Subcutaneous abdominal adipose tissue (tissue), 5 donors: Measurements from ENCODE around the gene BAD.

Experiments
- H3K27ac ChIP-seq: one replicate; pipeline ENCODE4 v1.7.0; 2013; ENCODE audit warnings: low read depth, mild to moderate bottlenecking, inconsistent platforms, low read length, moderate library complexity
- H3K27me3 ChIP-seq, 5 donors: one replicate each; pipeline ENCODE4 v1.7.0; 2013; ENCODE audit warnings: low read length in 5 of 5, inconsistent platforms in 1 of 5; ENCODE audit not compliant: control insufficient read depth in 5 of 5, insufficient read depth in 4 of 5
- H3K36me3 ChIP-seq, 5 donors: one replicate each; pipeline ENCODE4 v1.7.0; 2013; ENCODE audit warnings: low read length in 5 of 5; ENCODE audit not compliant: control insufficient read depth in 5 of 5, insufficient read depth in 5 of 5
- H3K4me1 ChIP-seq, 5 donors: one replicate each; pipeline ENCODE4 v1.7.0; 2013; ENCODE audit warnings: low read length in 5 of 5, mild to moderate bottlenecking in 3 of 5, moderate library complexity in 1 of 5; ENCODE audit not compliant: control insufficient read depth in 5 of 5, insufficient read depth in 5 of 5
- H3K4me3 ChIP-seq, 5 donors: one replicate each; pipeline ENCODE4 v1.7.0; 2013; ENCODE audit warnings: low read length in 5 of 5, low read depth in 1 of 5
- H3K9ac ChIP-seq, 5 donors: one replicate each; pipeline ENCODE4 v1.7.0; 2013; ENCODE audit warnings: low read length in 5 of 5, mild to moderate bottlenecking in 4 of 5, moderate library complexity in 3 of 5
- H3K9me3 ChIP-seq, 5 donors: one replicate each; pipeline ENCODE4 v1.7.0; 2013; ENCODE audit warnings: low read length in 5 of 5; ENCODE audit not compliant: control insufficient read depth in 5 of 5
- donor health status: healthy.
- donor health status: healthy.
- donor health status: healthy.
- donor health status: healthy.
- donor health status: healthy.

The BAD gene

DNA sequence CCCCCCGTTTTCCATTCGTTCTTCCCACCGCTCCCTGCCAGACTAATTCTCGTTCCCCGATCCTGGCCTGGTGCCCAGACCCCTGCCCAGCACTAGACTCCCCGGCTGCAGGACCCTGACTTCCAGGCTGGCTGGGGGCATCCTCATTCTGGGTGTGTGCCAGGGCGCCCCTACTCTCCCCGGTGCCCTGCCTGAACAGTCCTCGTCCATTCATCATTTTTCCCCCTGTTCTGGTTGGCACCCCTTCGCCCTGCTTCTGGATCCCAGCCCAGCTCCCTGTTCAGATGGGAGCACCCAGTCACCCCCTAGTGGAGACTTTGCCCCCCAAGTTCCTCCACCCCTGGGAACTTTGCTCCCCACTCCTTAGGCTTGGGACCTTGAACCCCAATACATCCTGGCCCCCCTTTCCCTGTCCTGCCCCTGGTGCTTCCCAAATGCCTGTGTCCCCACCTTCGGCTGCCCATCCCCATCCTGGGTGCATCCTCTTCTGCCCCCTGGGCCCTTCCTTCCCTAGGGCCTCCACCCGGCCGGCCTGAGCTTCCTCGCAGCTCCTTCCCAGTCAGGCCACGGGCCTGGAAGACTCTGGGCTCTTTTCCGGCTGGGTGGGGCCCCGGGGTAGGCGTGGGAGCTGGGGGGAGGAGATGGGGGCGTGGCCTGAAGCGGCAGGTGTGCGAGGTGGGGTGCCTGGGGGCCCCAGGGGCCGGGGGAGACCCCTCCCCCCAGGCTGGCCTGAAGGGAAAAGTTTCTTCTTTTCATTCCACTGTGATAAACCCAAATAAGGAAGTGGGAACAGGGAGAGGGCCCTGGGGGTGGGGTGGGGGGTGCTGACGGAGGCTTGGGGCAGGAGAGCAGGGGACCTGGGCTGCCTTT, 32.2 kb downstream of the BAD start:
- Histone ChIP-seq H3K36me3 (peaks cover 0 to 30% (median 26%) of the 10 kb centered on the region in 5 donors), H3K9ac (peak overlapping the region in 4 of 5 donors; percentile 82 to 89 (median 84)), H3K27me3 (no peaks in the 10 kb centered on the region), H3K4me3 (peak overlapping the region; percentile 73 to 80 (median 78)), H3K9me3 (no peaks in the 10 kb centered on the region), H3K27ac (peak overlapping the region; percentile 50), H3K4me1 (peaks cover 0 to 41% (median 39%) of the 10 kb centered on the region in 5 donors)

DNA sequence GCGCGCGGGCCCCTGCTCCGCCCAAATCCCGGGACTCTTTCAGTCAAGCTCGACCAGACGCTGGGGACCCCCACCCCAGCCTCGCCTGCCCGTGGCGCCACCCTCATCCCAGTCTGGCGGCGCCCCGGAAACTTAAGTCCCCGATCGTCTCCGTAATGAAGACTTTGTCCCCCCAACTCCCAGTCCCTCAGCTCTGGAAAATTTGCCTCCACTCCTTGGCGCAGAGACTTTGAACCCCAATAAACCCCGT, 32.8 kb downstream of the BAD start:
- peak overlapping the region; percentile 50 for H3K27ac ChIP-seq
- H3K27me3 ChIP-seq: no peaks in the 10 kb centered on the region
- H3K9ac ChIP-seq: peak overlapping the region in 4 of 5 donors; percentile 82 to 89 (median 84)
- H3K9me3 ChIP-seq: no peaks in the 10 kb centered on the region
- peaks cover 0 to 26% (median 25%) of the 10 kb centered on the region in 5 donors for H3K36me3 ChIP-seq
- peaks cover 2 to 46% (median 43%) of the 10 kb centered on the region in 5 donors for H3K4me1 ChIP-seq
- H3K4me3 ChIP-seq: peak overlapping the region; percentile 73 to 80 (median 78)

DNA sequence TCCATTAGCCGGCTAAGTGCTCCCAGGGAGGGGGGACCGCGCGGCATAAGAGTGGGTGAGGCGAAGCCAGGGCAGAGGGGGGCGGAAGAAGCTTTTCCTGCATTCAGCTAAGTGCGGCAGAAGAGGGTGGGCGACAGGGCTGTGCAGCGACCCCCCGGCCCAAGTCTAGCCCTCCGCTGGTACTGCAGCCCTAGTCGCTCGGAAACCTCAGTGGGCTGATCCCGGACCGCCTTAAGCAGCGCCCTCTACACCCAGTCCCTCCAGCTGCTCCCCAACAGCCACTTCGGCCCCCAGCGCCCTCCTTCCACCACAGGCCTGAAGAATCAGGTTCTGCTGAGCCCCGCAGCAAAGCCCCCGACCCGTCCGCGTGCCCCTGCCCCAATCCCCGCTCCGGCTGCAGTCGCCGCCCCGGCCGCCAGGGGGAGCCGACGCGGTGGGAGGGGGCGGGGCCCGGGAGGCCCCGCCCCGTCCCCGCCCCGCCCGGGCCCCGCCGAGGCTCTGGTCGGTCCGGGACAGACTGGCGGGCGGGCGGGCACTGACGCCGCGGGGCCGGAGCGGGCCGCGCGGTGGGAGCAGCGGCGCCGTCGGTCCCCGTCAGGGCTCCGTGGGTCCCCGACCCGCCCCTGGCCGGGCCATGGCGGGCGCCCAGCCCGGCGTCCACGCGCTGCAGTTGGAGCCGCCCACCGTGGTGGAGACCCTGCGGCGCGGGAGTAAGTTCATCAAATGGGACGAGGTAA, 33.3 kb downstream of the BAD start, which contains the start of gene PLCB3:
Gene PLCB3, plus strand, starts transcription at position 515 of the 737 bp plus-strand sequence. Its CDS starts 120 bp downstream, at position 635.
- Histone ChIP-seq H3K27me3 (no peaks in the 10 kb centered on the region), H3K27ac (peak within 1 kb of the TSS; percentile 50), H3K36me3 (peaks cover 0 to 21% (median 20%) of the 10 kb centered on the region in 5 donors), H3K4me3 (peak within 1 kb of the TSS; percentile 73 to 80 (median 78)), H3K4me1 (peaks cover 2 to 48% (median 44%) of the 10 kb centered on the region in 5 donors), H3K9me3 (no peaks in the 10 kb centered on the region), H3K9ac (peak within 1 kb of the TSS in 4 of 5 donors; percentile 82 to 89 (median 84))

DNA sequence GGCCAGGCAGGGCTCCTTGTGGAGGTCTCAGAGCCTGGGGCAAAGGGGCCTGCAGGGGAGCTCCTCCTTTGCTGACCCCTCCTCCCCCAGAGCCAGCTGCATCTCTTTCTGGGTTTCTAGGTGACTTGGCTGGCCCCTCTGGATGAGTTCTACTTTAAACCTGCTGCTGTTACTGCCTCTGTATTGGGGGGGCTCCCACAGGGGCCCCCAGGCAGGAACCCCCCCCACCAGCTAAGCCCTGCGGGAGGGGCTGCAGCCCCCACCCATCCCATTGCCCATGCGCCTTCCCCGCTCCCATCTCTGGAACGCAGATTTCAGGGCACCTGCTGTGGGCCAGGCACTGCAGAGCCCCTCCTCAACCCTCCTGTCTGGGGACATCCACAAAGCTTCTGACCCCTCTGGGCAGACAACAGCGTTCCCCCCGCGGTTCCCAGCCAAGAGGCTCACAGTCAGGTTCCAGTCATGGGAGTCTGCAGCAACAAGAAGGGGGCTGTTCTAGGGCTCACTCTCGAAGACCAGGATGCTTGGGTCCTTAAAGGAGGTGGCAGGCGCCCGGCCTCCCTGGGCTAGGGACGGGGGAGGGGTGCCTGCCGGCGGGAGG, 34.0 kb downstream of the BAD start:
- Histone ChIP-seq H3K27ac (no peak overlapping the region), H3K4me3 (peak overlapping the region in 4 of 5 donors; percentile 47 to 66 (median 64)), H3K4me1 (peaks cover 2 to 54% (median 51%) of the 10 kb centered on the region in 5 donors), H3K27me3 (no peaks in the 10 kb centered on the region), H3K9me3 (no peaks in the 10 kb centered on the region), H3K9ac (peak overlapping the region in 4 of 5 donors; percentile 16 to 59 (median 48)), H3K36me3 (peaks cover 0 to 15% (median 13%) of the 10 kb centered on the region in 5 donors)

DNA sequence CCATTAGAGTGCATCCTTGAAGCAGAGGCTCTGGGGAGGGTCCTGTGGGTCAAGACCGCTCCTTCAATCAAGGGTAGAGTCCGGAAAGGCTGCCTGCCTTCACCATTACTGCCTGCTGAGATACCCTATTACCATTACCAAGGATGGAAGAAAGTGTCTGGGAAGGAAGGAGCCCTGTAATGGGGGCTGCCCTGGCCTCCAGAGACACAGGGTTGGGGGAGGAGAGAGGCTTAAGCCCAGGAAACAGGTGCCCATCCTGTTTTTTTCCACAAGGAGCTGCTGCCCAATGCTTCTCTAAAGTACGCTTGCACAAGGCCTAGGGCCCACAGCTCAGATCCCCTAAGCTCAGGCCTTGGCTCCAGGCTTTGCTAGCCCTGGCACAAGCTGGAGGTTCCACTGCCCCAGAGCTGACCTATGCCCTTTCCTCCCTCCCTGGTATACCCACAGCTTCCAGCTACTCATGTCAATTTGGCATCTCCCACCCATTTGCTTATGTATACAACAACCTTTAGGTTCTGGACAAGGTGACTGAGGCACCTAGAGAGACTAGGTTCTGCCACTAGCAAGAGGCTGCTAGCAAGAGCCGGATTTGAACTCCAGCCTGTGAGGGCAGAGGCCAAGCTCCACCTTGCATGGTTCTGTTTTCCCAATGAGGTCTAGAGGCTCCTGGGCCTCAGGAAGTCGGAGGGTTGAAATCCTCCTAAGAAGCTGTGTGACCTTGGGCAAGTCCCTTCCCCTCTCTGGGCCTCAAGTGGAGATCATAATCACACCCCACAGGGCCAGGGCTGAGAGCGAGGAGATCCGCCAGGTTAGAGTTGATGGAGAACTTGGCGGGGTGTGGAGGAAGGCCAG, 34.7 kb downstream of the BAD start:
- H3K9me3 ChIP-seq: no peaks in the 10 kb centered on the region
- H3K36me3 ChIP-seq: peaks cover 0 to 8% (median 7%) of the 10 kb centered on the region in 5 donors
- H3K4me3 ChIP-seq: no peak overlapping the region
- H3K27ac ChIP-seq: no peak overlapping the region
- H3K27me3 ChIP-seq: no peaks in the 10 kb centered on the region
- H3K9ac ChIP-seq: peak overlapping the region in 1 of 5 donors; percentile 22
- H3K4me1 ChIP-seq: peaks cover 2 to 62% (median 58%) of the 10 kb centered on the region in 5 donors

DNA sequence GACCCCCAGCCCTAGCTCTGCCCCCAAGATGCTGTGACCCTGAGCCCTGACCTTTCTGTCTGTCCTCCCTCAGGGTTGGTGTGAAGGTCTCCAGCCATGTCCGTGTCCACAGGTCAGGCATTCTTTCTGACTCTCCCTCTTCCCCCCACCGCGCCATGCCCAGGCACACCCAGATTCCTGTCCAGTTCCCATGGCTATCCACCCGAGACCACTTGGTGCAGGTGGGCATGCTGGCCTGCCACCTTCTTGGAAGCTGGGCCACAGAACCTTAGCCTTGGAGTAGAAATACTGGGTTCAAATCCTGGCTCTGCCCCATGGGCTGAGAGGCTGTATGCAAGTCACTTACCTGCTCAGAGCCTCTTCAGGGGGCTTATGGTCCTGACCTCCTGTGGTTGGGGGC, 35.4 kb downstream of the BAD start:
- Histone ChIP-seq H3K27me3 (no peaks in the 10 kb centered on the region), H3K27ac (no peak overlapping the region), H3K4me3 (no peak overlapping the region), H3K9me3 (no peaks in the 10 kb centered on the region), H3K36me3 (peaks cover 0 to 5% (median 3%) of the 10 kb centered on the region in 5 donors), H3K9ac (no peak overlapping the region), H3K4me1 (peaks cover 2 to 64% (median 58%) of the 10 kb centered on the region in 5 donors)

DNA sequence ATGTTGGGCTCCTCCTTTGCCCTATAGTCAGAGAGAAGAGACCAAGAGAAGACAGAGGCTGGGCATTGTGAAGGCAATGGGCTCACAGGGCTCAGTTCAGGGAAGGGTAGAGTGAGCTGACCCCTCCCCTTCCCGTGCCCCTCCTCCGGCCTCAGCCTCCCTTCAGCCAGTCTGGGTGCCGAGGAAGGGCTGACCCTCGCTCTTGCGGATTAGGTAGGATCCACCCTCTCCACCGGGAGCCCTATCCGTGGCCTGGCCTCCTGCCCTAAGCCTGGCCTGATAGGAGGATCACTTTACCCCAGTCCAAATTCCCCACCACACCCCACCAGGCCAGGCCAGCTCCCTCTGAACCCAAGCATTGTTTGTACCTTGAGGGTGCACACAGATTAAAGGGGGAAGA, 35.9 kb downstream of the BAD start:
- no peak overlapping the region for H3K27ac ChIP-seq
- peaks cover 2 to 65% (median 55%) of the 10 kb centered on the region in 5 donors for H3K4me1 ChIP-seq
- H3K27me3 ChIP-seq: no peaks in the 10 kb centered on the region
- no peaks in the 10 kb centered on the region for H3K9me3 ChIP-seq
- H3K4me3 ChIP-seq: no peak overlapping the region
- H3K36me3 ChIP-seq: peaks cover 0 to 7% (median 7%) of the 10 kb centered on the region in 5 donors
- no peak overlapping the region for H3K9ac ChIP-seq

DNA sequence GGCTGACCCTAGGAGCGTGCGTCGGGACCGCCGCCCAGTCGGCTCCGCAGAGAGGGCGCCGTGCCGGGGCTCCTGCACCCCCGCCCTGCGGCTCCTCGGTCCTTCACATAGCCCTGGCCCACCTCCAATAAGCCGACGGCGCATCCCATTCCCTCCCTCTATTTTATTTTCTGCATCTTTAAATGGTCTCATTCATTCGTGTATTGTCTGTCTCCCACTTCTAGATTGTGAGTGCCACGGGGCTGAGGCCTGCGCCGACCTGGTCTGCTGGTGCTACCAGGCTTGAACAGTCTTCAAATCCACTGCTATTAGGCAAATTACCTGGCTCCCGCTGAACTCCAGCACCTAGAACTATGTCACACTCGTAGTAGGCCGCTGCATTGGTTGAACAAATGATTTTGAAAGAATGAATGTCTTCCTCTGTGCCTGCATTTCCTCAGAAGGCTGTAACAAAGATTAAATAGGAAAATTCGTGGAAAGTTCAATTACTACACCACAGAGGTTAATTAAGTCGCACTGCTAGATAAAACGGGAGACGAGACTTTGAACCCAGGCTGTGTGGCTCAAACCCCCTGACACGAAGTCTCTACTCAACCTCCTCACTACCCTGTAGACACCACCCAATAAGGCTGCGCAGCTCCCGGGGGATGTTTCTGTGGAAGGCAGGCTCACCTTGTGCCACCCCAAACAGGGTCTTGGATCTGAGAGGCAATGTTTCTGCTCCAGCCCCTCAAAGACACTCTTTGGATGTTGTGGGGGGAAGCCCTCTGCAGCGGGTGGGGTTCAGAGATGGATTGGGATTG, 36.5 kb downstream of the BAD start:
- Histone ChIP-seq H3K9me3 (no peaks in the 10 kb centered on the region), H3K9ac (peak overlapping the region in 4 of 5 donors; percentile 26 to 91 (median 84)), H3K4me3 (peak overlapping the region in 4 of 5 donors; percentile 76 to 92 (median 87)), H3K4me1 (peaks cover 2 to 65% (median 54%) of the 10 kb centered on the region in 5 donors), H3K36me3 (peaks cover 0 to 14% (median 11%) of the 10 kb centered on the region in 5 donors), H3K27ac (peak overlapping the region; percentile 94), H3K27me3 (no peaks in the 10 kb centered on the region)
